Stimulated activated naive CD4-positive, alpha-beta T cell (primary cell): ENCODE results near the gene ATF7.
A peak's percentile ranks its signal among the peaks of the same experiment; 100 is the strongest.
"Not testable (repeated sequence)": the region's sequence is repeated elsewhere in the genome, so short reads cannot be mapped to it uniquely, and the experiment has no call there.

Experiments
- DNase-seq, 6 experiments: peaks; one replicate each; lab custom pipeline; 2025; lab: John Stamatoyannopoulos, UW

Gene ATF7

GRCh38 chr12:53564941-53565340 lies 61.2 kb downstream of the ATF7 start:
- DNase-seq = no peak

- peak in 3 of 6 experiments; percentile 56 to 72 (median 67) for DNase-seq
Measured at GRCh38 chr12:53564278-53564677, 61.9 kb downstream of the ATF7 start.

DNA sequence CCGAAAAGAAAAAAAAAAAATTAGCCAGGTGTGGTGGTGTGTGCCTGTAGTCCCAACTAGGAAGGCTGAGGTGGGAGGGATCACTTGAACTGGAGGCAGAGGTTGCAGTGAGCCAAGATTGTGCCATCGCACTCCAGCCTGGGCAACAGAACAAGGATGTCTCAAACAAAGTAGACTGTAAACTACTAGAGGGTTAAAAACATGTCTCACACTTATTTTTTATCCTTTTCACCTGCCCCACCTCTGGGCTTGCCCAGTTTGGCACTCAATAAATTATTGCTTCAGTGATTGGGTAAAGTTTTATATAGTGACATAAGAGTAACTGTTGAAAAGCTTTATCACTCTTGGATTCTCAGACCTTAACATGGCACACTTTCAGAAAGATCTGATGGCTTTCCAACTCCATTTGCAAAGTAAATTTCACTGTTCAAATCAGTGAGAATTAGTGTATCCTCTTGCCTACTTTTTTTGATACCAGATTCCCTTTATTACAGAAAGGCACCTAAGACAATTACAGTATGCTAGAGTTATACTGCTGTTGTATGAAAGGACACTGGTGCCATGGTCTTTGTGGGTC lies 62.6 kb downstream of the ATF7 start:
- DNase-seq = no peak

GRCh38 chr12:53561590-53561953 lies 64.6 kb downstream of the ATF7 start:
- DNase-seq = no peak

DNA sequence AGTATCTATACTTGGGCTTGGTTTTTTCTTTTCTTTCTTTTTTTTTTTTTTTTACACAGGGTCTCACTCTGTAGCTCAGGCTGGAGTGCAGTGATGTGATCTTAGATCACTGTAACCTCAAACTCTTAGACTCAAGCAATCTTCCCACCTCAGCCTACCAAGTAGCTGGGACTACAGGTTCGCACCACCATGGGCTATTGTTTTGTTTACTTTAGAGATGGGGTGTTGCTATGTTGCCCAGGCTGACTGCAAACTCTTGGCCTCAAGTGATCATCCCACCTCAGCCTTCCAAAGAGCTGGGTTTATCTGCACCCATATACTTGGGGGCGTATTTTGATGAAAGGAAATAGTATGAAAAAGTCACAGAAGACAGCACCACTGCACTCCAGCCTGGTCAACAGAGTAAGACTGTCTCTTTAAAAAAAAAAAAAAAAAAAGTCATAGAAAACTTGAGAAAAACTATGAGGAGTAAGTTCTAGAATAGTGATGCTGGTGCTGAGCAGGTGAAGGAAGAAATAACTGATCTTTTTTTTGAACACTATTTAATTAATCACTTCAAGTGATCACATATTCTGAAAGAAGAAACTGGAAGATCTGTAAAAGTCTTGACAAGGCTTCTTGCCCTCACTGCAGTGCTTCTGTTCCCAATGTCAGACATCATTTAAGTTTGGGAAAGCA lies 65.1 kb downstream of the ATF7 start:
- DNase-seq = no peak

GRCh38 chr12:53560351-53560750 lies 65.8 kb downstream of the ATF7 start:
- no peak for DNase-seq

DNA sequence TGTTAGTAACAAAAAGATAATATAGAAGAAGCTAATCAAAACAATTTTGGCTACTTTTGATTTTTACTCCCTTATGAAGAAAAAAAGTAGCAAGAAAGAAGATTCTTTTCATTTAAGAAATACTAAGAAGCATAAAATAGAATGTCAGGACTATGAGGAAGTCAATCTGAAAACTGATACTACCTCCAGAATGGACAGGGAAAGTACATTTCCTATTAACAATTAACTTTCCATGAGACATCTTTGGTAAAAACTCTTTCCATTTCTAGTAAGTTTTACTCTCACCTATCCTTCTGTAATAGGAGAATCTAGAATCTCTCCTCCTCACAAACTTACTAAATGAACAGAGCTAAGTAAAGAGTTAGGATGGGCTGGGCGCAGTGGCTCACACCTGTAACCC lies 67.6 kb downstream of the ATF7 start:
- DNase-seq = no peak

DNA sequence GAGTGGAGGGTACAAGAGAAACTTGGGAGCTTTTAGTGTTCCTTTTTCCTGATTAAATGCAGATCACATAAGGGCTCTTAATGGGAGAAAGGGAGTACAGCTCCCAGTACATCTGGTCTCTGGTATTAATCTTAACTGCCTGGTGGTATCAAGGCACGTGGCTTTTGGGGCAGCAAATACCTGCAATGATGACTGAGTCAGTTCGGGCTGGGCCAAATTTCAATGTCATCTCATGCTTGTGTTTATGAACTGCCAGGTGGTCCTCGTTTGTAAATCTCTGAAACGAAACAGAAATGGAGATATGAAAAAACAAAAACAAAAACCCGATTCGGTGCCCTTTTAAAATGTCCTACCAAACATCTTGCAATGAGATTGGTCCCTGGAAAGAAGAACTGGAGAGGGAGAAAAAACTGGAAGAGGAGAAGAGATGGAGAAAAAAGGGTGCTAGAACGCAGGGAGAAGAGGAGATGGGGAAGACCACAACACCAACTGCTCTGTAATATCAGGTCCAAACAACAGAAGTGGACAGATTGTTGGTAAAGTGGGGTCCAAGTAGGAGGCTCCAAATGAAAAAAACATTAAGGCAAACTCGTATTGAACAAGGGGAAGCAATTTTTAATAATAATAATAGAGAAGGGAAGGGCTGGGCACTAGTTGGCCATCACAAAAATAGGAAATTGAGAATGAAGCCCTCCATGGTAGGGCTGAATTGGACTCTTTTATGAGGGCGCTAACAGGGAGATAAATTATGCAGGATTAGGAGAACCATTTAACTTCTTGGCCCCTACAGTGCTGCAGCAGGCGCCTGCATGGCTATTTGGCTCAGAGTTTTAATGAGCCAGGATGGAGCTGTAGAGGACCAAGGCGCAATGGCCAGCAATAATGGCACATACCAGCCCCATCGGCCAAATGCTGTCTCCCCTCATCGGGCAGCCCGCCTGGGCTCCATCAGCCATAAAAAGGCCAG lies 73.5 kb downstream of the ATF7 start:
- DNase-seq = no peak

DNA sequence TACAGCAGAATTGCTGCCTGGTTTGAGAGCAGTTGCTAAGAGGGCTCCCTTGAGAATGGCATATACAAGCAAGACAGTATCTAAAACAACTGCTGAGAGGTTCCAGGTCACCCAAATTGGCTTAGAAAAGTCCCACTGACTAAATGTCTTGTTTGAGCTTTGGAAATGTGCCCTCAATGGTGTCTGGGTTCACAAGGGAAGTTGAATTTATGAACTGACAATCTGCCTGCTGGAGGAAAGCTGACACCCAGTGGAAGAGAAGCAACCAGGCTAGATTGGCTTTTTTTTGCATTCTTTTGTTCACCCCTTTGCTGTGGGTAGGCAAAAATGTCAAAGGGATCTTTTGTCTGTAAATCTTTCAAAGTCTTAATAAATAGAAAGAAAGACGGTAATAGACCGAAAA lies 74.3 kb downstream of the ATF7 start:
- DNase-seq = no peak

DNA sequence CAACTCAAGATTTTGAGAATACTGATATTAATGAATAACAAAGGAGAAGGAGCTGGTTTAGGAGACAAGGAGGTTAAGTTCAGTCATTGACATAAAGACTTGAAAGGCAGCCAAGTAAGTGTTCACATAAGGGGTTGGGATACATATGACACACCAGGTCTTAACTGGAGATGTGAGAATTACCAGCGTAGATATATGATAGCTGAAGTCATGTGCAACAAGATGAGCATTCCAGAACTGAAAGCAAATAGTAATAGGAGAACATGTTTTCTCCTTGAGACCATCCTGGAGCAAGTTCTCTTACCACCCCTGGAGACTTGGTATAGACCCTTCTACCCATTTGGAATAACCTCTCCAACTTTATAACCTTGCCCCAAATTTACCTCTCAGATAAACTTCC lies 75.6 kb downstream of the ATF7 start:
- no peak for DNase-seq

- DNase-seq = not testable (repeated sequence)
Measured at GRCh38 chr12:53550131-53550530, 76.1 kb downstream of the ATF7 start.

DNA sequence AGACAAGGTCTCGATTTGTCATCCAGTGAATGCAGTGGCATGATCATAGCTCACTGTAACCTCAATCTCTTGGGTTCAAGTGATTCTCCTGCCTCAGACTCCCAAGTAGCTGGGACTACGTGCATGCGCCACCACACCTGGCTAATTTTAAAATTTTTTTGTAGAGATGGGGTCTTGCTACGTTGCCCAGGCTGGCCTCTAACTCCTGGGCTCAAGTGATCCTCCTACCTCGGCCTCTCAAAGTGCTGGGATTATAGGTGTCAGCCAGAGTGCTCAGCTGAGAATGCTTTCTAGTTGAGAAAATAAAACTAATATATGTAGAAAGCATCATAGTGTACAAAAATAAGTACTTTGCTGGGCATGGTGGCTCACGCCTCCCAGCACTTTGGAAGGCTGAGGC lies 77.8 kb downstream of the ATF7 start:
- not testable (repeated sequence) for DNase-seq

DNA sequence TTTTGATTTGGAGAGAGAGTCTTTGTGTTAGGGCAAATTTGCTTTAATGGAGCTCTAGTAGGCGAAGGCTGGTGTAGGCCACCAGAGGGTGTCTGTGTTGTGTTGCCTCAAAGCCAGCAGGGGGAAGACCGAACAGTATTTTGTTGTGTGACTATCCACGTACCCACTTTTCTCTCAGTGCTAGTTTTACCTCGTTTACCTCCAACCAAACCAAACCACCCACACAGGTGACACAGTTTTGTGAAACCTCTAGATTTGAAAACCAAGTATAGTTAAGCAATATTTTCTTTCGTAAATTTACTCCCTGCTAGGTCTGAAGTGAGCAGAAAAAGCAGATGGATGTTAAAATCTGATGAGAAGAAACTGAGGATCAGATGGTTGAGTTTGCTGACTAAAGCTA lies 82.6 kb downstream of the ATF7 start:
- DNase-seq = peak in 5 of 6 experiments; percentile 34 to 71 (median 64)

GRCh38 chr12:53539526-53539925 lies 86.7 kb downstream of the ATF7 start:
- DNase-seq = no peak

DNA sequence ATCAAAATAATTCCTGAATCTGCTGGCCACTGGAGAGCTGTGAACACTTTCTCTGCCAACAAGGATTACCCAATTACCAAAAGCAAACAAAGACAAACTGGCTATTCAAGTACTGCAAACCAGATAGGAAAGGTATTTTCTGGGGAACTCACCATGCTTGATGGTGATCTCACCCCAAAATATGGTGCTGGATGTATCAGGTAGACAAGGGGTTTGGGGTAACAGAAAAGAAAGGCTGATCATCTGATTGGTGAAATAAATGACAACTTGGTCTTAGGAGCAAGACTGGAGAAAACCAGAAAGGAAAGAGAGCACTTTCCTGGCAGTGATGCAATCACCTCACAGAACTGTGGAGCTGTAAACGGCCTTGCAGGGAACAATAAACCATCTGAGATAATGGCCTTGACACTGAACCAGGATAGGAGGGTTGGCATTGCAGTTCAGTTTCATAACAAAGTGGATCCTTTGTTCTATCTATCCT lies 87.9 kb downstream of the ATF7 start:
- DNase-seq = no peak

GRCh38 chr12:53536962-53537361 lies 89.2 kb downstream of the ATF7 start:
- no peak for DNase-seq

GRCh38 chr12:53533471-53533870 lies 92.7 kb downstream of the ATF7 start:
- no peak for DNase-seq

- DNase-seq = no peak
Measured at GRCh38 chr12:53532524-53533445, 93.4 kb downstream of the ATF7 start.

- no peak for DNase-seq
Measured at GRCh38 chr12:53532021-53532420, 94.2 kb downstream of the ATF7 start.

DNA sequence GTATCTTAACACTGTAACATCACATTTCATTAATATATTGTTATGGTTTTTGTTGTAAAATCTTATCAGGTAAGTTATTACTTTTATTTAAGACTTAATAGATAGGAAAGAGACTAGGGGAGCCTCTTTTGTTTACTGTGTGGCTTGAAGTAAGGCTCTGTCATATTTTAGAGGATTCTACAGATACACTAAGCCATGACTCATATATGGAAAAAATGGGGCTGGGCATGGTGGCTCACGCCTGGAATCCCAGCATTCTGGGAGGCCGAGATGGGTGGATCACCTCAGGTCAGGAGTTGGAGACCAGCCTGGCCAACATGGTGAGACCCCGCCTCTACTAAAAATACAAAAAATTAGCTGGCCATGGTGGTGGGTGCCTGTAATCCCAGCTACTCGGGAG lies 95.3 kb downstream of the ATF7 start:
- no peak for DNase-seq

DNA sequence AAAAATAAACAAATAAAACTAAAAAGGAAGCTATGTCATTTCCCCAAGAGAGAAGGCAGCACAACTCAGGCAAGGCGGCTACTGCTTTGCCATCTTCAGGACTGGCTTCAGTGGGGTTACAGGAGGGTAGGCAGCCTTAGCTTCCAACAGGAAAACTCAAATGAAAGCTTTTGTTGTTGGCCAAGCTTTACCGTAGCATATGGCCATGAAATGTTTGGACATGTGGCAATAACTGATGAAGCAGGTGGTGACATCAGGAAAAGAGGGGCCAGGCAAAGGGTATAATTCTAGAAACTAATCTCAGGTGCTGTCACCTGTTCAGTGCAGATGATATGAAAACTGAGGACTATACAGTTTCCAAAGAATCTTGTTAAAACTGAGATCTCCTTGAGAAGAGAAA lies 96.1 kb downstream of the ATF7 start:
- DNase-seq = no peak

DNA sequence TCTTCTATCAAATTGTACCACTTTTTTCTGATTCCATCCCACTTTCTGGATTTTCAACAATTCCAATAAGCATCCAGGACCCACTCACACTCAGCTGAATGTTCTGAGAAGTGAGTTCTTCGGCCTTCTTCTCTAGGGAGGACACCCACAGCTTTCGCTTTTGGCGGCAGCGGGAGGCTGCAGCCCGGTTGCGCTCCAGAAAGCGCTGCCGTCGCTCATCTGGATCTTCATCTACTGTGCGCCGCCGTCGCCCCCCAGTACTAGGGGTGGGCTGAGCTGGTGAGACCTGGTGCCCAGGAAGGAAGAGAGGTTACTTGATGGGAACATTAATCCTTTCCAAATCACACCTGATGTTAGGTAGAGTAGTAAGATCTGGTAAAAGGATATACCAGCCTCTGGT lies 101.7 kb downstream of the ATF7 start:
- no peak for DNase-seq
